Hepatocyte (in vitro differentiated cells): ENCODE results near the gene ZSWIM3. TPM values are rescaled to one million over a fixed set of nuclear protein-coding genes. Genes with fewer than 3 reads are reported as not detected.

Experiments
- DNase-seq: peaks from one replicate; pipeline ENCODE4 v3.0.0-alpha.2; 2016; ENCODE audit warnings: low spot score
- H2AFZ ChIP-seq: fragments of 200-600 bp; sonication (generic); 2 replicates; pipeline ENCODE4 v1.6.0; 2016; ENCODE audit warnings: antibody characterized with exemption, mild to moderate bottlenecking
- H3K27ac ChIP-seq: fragments of 200-600 bp; sonication (generic); 2 replicates; pipeline ENCODE4 v1.5.1; 2016; ENCODE audit warnings: mild to moderate bottlenecking
- H3K27me3 ChIP-seq: fragments of 200-600 bp; sonication (generic); 2 replicates; pipeline ENCODE4 v1.6.1; 2016
- H3K36me3 ChIP-seq: fragments of 200-600 bp; sonication (generic); replicated peaks from 2 replicates; pipeline ENCODE4 v1.5.1; 2016; ENCODE audit warnings: low read depth; ENCODE audit not compliant: insufficient read depth
- H3K4me1 ChIP-seq: fragments of 200-600 bp; sonication (generic); 2 replicates; pipeline ENCODE4 v1.5.1; 2016; ENCODE audit warnings: mild to moderate bottlenecking, moderate library complexity; ENCODE audit not compliant: insufficient read depth
- H3K4me2 ChIP-seq: fragments of 200-600 bp; sonication (generic); 2 replicates; pipeline ENCODE4 v1.6.0; 2016
- H3K4me3 ChIP-seq: fragments of 200-600 bp; sonication (generic); 2 replicates; pipeline ENCODE4 v1.5.1; 2016; ENCODE audit warnings: mild to moderate bottlenecking
- H3K79me2 ChIP-seq: fragments of 200-600 bp; sonication (generic); 2 replicates; pipeline ENCODE4 v1.6.0; 2017; ENCODE audit warnings: mild to moderate bottlenecking
- H3K9me2 ChIP-seq: fragments of 200-600 bp; sonication (generic); replicated peaks from 2 replicates; pipeline ENCODE4 v1.6.0; 2017; ENCODE audit warnings: mild to moderate bottlenecking; ENCODE audit not compliant: insufficient read depth
- H3K9me3 ChIP-seq: fragments of 200-600 bp; sonication (generic); 2 replicates; pipeline ENCODE4 v1.5.1; 2016; ENCODE audit warnings: low read depth, mild to moderate bottlenecking
- H4K20me1 ChIP-seq: fragments of 200-600 bp; sonication (generic); 2 replicates; pipeline ENCODE4 v1.6.0; 2016; ENCODE audit warnings: mild to moderate bottlenecking; ENCODE audit not compliant: insufficient read depth, poor library complexity, severe bottlenecking
- CTCF ChIP-seq: fragments of 200-600 bp; sonication (generic); IDR thresholded peaks from 2 replicates; pipeline ENCODE4 v1.5.1; 2016; ENCODE audit warnings: antibody characterized with exemption, mild to moderate bottlenecking; ENCODE audit not compliant: poor library complexity
- EZH2 ChIP-seq: fragments of 200-600 bp; sonication (generic); IDR thresholded peaks from 2 replicates; pipeline ENCODE4 v1.6.1; 2016; ENCODE audit warnings: antibody characterized with exemption, mild to moderate bottlenecking, borderline replicate concordance
- EZH2phosphoT487 ChIP-seq: fragments of 200-600 bp; sonication (generic); IDR thresholded peaks from one replicate; pipeline ENCODE4 v1.6.1; 2018; ENCODE audit warnings: antibody characterized with exemption, mild to moderate bottlenecking, low read depth, moderate library complexity; ENCODE audit not compliant: unreplicated experiment, severe bottlenecking
- WGBS: methylation state at CpG from one replicate; pipeline ENCODE4 v1.1.6; 2016; ENCODE audit warnings: low lambda C conversion rate; ENCODE audit errors: missing lambda C conversion rate; 5-methylcytosine and 5-hydroxymethylcytosine counted together
- polyA plus RNA-seq: library from polyadenylated mRNA; unstranded; fragments of >200 nt; fragmentation: Nextera tagmentation; extraction: Ambion mirVana; gene quantifications from 2 replicates; pipeline ENCODE4 v1.2.1, GENCODE V29; 2016
- total RNA-seq: library from RNA; depleted of rRNA; stranded (reverse); fragments of >200 nt; gene quantifications from 2 replicates; pipeline ENCODE4 v1.2.3, GENCODE V29; 2014

Gene ZSWIM3
- total and polyA plus RNA-seq, 2 experiments from 2014 or later = 4.1 to 6.2 TPM

GRCh38 chr20:45859916-45860315 lies 2.5 kb downstream of the ZSWIM3 start:
- Histone ChIP-seq H3K27me3 (no peaks in the 10 kb centered on the region), H3K27ac (no peak overlapping the region), H4K20me1 (no peaks in the 10 kb centered on the region), H3K9me2 (no peaks in the 10 kb centered on the region), H3K36me3 (no peaks in the 10 kb centered on the region), H3K4me2 (no peak overlapping the region), H3K4me1 (peaks cover 20% of the 10 kb centered on the region), H3K4me3 (no peak overlapping the region), H2AFZ (no peak overlapping the region), H3K9me3 (no peaks in the 10 kb centered on the region), H3K79me2 (peaks cover 50% of the 10 kb centered on the region)
- TF ChIP-seq EZH2 (no peak), EZH2phosphoT487 (no peak), CTCF (no peak)
- no peak for DNase-seq
- WGBS = 93% methylated on average over 5 of the region's 5 CpGs

GRCh38 chr20:45860560-45861220 lies 3.3 kb downstream of the ZSWIM3 start:
- WGBS = 71% methylated on average over 7 of the region's 7 CpGs
- Histone ChIP-seq H3K79me2 (peaks cover 46% of the 10 kb centered on the region), H3K4me1 (peaks cover 19% of the 10 kb centered on the region), H3K27me3 (no peaks in the 10 kb centered on the region), H4K20me1 (no peaks in the 10 kb centered on the region), H3K4me3 (no peak overlapping the region), H3K27ac (peak overlapping the region; percentile 38), H3K4me2 (no peak overlapping the region), H2AFZ (no peak overlapping the region), H3K36me3 (no peaks in the 10 kb centered on the region), H3K9me3 (no peaks in the 10 kb centered on the region), H3K9me2 (no peaks in the 10 kb centered on the region)
- DNase-seq = no peak
- TF ChIP-seq EZH2phosphoT487 (no peak), EZH2 (no peak), CTCF (no peak)

- no peaks in the 10 kb centered on the region for H3K9me2 ChIP-seq
- H4K20me1 ChIP-seq = no peaks in the 10 kb centered on the region
- no peak overlapping the region for H3K4me3 ChIP-seq
- H3K27me3 ChIP-seq = no peaks in the 10 kb centered on the region
- DNase-seq = no peak
- peak overlapping the region; percentile 38 for H3K27ac ChIP-seq
- H3K79me2 ChIP-seq = peaks cover 38% of the 10 kb centered on the region
- no peaks in the 10 kb centered on the region for H3K36me3 ChIP-seq
- no peak for TF ChIP-seq EZH2
- no peak for TF ChIP-seq CTCF
- no peak for TF ChIP-seq EZH2phosphoT487
- WGBS = 84% methylated on average over 7 of the region's 7 CpGs
- no peak overlapping the region for H2AFZ ChIP-seq
- H3K9me3 ChIP-seq = no peaks in the 10 kb centered on the region
- peaks cover 12% of the 10 kb centered on the region for H3K4me1 ChIP-seq
- no peak overlapping the region for H3K4me2 ChIP-seq
These were observed 4.0 kb downstream of the ZSWIM3 start for GRCh38 chr20:45861221-45862075.
